Endodermal cell (in vitro differentiated cells): ENCODE data around the gene IRF9. TPM values are rescaled to one million over a fixed set of nuclear protein-coding genes. Genes with fewer than 3 reads are reported as not detected.

Source experiments
- DNase-seq: peaks from one replicate; pipeline ENCODE4 v3.0.0-alpha.2; 2017
- H3K27ac ChIP-seq: 2 replicates; pipeline ENCODE4 v1.5.1; 2013; ENCODE audit warnings: mild to moderate bottlenecking, low read depth, low read length, moderate library complexity
- H3K27me3 ChIP-seq: 2 replicates; pipeline ENCODE4 v1.6.1; 2013; ENCODE audit warnings: mild to moderate bottlenecking, low read length, moderate library complexity; ENCODE audit not compliant: insufficient read depth, control insufficient read depth, poor library complexity, severe bottlenecking
- H3K36me3 ChIP-seq: 2 replicates; pipeline ENCODE4 v1.7.0; 2013; ENCODE audit warnings: mild to moderate bottlenecking, low read length, moderate library complexity; ENCODE audit not compliant: control insufficient read depth, insufficient read depth
- H3K4me1 ChIP-seq: one replicate; pipeline ENCODE4 v1.7.0; 2013; ENCODE audit warnings: low read length; ENCODE audit not compliant: control insufficient read depth, insufficient read depth
- H3K4me3 ChIP-seq: 2 replicates; pipeline ENCODE4 v1.5.1; 2013; ENCODE audit warnings: mild to moderate bottlenecking, low read length, moderate library complexity
- H3K9ac ChIP-seq: 2 replicates; pipeline ENCODE4 v1.6.1; 2013; ENCODE audit warnings: mild to moderate bottlenecking, low read length, moderate library complexity; ENCODE audit not compliant: poor library complexity, severe bottlenecking; ENCODE audit errors: extremely low read depth
- H3K9me3 ChIP-seq: 2 replicates; pipeline ENCODE4 v1.6.1; 2013; ENCODE audit warnings: mild to moderate bottlenecking, low read length, moderate library complexity; ENCODE audit not compliant: control insufficient read depth
- H3K27ac Mint-ChIP-seq: 2 replicates; pipeline ENCODE4 v1.8.0; 2020; ENCODE audit warnings: mixed read lengths
- H3K27me3 Mint-ChIP-seq: 2 replicates; pipeline ENCODE4 v1.8.0; 2021; ENCODE audit warnings: mild to moderate bottlenecking, mixed read lengths; ENCODE audit not compliant: insufficient read depth
- H3K36me3 Mint-ChIP-seq: 2 replicates; pipeline ENCODE4 v1.8.0; 2020; ENCODE audit warnings: low read depth, mixed read lengths
- H3K4me1 Mint-ChIP-seq: 2 replicates; pipeline ENCODE4 v1.8.0; 2020; ENCODE audit warnings: mixed read lengths
- H3K4me3 Mint-ChIP-seq: 2 replicates; pipeline ENCODE4 v1.8.0; 2020; ENCODE audit warnings: mild to moderate bottlenecking, moderate library complexity, mixed read lengths
- H3K9me3 Mint-ChIP-seq: 2 replicates; pipeline ENCODE4 v1.8.0; 2020; ENCODE audit warnings: mild to moderate bottlenecking, mixed read lengths
- CTCF ChIP-seq: fragments of 200-600 bp; sonication (generic); conservative IDR thresholded peaks from 2 replicates; pipeline ENCODE4 v1.5.0; 2021; ENCODE audit warnings: antibody characterized with exemption, mild to moderate bottlenecking
- WGBS, 2 experiments: methylation state at CpG; one replicate each; pipeline versions ENCODE4 v1.1.5 to v1.1.7; 2013; ENCODE audit warnings: missing lambda C conversion rate in 2 of 2, mixed read lengths in 1 of 2; ENCODE audit not compliant: insufficient coverage in 1 of 2, insufficient read length in 1 of 2; 5-methylcytosine and 5-hydroxymethylcytosine counted together
- total RNA-seq, 2 donors: library from RNA; stranded (reverse); fragmentation: NEBNext Ultra II Directional in 1 of 2; extraction: Animal tissue kit (Norgen Biotek cat#: 25700) in 1 of 2; gene quantifications; 2 replicates in 1 of 2; 3 replicates in 1 of 2; pipeline ENCODE4 v1.2.1, GENCODE V29; 2021

IRF9 gene
- total RNA-seq, 2 donors from 2014 or later, result 13.6 to 26.9 TPM

GRCh38 chr14:24130380-24130716 is 30.7 kb upstream of the IRF9 start, which contains the start of gene FITM1:
TSS of gene FITM1 (plus strand) at chr14:24130659. CDS start at chr14:24131564, 905 bp downstream.
- 82 to 94% methylated on average over 3 to 5 of the region's 5 CpGs for WGBS, 2 experiments
- Mint-ChIP-seq H3K27me3 (no peaks in the 10 kb centered on the region), H3K4me1 (peaks cover 2% of the 10 kb centered on the region), H3K4me3 (no peak within 1 kb of the TSS), H3K27ac (no peak within 1 kb of the TSS), H3K9me3 (no peaks in the 10 kb centered on the region), H3K36me3 (no peaks in the 10 kb centered on the region)
- Histone ChIP-seq H3K27me3 (no peaks in the 10 kb centered on the region), H3K9me3 (no peaks in the 10 kb centered on the region), H3K4me3 (no peak within 1 kb of the TSS), H3K36me3 (no peaks in the 10 kb centered on the region), H3K27ac (no peak within 1 kb of the TSS), H3K4me1 (no peaks in the 10 kb centered on the region), H3K9ac (no peak within 1 kb of the TSS)
- no peak for TF ChIP-seq CTCF
- DNase-seq, result no peak

- Histone ChIP-seq H3K4me3 (no peak overlapping the region), H3K27ac (no peak overlapping the region), H3K9ac (no peak overlapping the region), H3K4me1 (no peaks in the 10 kb centered on the region), H3K36me3 (no peaks in the 10 kb centered on the region), H3K9me3 (no peaks in the 10 kb centered on the region), H3K27me3 (no peaks in the 10 kb centered on the region)
- no peaks in the 10 kb centered on the region for H3K27me3 Mint-ChIP-seq
- H3K27ac Mint-ChIP-seq, result no peak overlapping the region
- no peak overlapping the region for H3K4me3 Mint-ChIP-seq
- 81 to 89% methylated on average over 3 to 6 of the region's 7 CpGs for WGBS, 2 experiments
- DNase-seq, result no peak
- H3K36me3 Mint-ChIP-seq, result no peaks in the 10 kb centered on the region
- no peak for TF ChIP-seq CTCF
- H3K9me3 Mint-ChIP-seq, result no peaks in the 10 kb centered on the region
- peaks cover 2% of the 10 kb centered on the region for H3K4me1 Mint-ChIP-seq
Measured at GRCh38 chr14:24130717-24131548, 30.1 kb upstream of the IRF9 start.

GRCh38 chr14:24131549-24131966 is 29.5 kb upstream of the IRF9 start:
- Histone ChIP-seq H3K36me3 (no peaks in the 10 kb centered on the region), H3K9me3 (no peaks in the 10 kb centered on the region), H3K4me1 (no peaks in the 10 kb centered on the region), H3K4me3 (no peak overlapping the region), H3K27me3 (no peaks in the 10 kb centered on the region), H3K9ac (no peak overlapping the region), H3K27ac (no peak overlapping the region)
- H3K4me3 Mint-ChIP-seq, result no peak overlapping the region
- 88 to 94% methylated on average over 7 to 15 of the region's 15 CpGs for WGBS, 2 experiments
- H3K9me3 Mint-ChIP-seq, result no peaks in the 10 kb centered on the region
- no peaks in the 10 kb centered on the region for H3K36me3 Mint-ChIP-seq
- TF ChIP-seq CTCF, result no peak
- H3K27ac Mint-ChIP-seq, result no peak overlapping the region
- no peak for DNase-seq
- H3K27me3 Mint-ChIP-seq, result no peaks in the 10 kb centered on the region
- peaks cover 3% of the 10 kb centered on the region for H3K4me1 Mint-ChIP-seq
